B cell (primary cell): ENCODE measurements around the gene STAT4.

Experiments used
- EZH2 ChIP-seq: IDR thresholded peaks from 2 replicates; pipeline ENCODE4 v1.6.1; 2012; ENCODE audit warnings: borderline replicate concordance, low read depth, mild to moderate bottlenecking, moderate library complexity, low read length; ENCODE audit not compliant: insufficient read depth, poor library complexity, severe bottlenecking
- TF ChIP-seq, protein P1 (sequence below): fragments of 200-600 bp; IDR thresholded peaks from one replicate; pipeline ENCODE4 v1.8.0; 2022; ENCODE audit warnings: antibody characterized with exemption, mild to moderate bottlenecking

DNA sequence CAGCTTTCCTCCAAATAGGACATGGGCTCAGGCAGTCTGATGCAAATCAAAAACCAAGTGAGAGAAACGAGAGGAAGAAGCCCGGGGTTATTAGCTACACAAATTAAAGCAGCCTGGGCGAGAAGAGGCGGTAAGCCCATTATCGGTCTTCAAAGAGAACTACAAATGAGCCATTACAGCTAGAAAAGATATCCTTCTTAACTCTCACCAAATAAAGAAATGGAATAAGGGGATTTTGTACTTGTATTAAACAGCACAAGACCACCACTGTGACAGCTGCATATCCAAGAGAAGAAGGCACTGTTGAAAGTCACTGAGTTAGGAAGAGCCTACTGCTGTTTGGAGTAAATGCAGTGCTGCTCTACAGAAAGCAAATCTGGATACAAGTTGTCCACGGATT is 169.5 kb downstream of the STAT4 start:
- TF ChIP-seq, protein P1, sequence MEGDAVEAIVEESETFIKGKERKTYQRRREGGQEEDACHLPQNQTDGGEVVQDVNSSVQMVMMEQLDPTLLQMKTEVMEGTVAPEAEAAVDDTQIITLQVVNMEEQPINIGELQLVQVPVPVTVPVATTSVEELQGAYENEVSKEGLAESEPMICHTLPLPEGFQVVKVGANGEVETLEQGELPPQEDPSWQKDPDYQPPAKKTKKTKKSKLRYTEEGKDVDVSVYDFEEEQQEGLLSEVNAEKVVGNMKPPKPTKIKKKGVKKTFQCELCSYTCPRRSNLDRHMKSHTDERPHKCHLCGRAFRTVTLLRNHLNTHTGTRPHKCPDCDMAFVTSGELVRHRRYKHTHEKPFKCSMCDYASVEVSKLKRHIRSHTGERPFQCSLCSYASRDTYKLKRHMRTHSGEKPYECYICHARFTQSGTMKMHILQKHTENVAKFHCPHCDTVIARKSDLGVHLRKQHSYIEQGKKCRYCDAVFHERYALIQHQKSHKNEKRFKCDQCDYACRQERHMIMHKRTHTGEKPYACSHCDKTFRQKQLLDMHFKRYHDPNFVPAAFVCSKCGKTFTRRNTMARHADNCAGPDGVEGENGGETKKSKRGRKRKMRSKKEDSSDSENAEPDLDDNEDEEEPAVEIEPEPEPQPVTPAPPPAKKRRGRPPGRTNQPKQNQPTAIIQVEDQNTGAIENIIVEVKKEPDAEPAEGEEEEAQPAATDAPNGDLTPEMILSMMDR: no peak
- no peak for TF ChIP-seq EZH2
